Gastrocnemius medialis (tissue), 4 donors: ENCODE data around the gene ZNRF1.

Experiments used
- POLR2A ChIP-seq, 2 donors: fragments of 450-650 bp; IDR thresholded peaks; one replicate each; pipeline ENCODE4 v1.6.1; 2017; ENCODE audit warnings: antibody characterized with exemption in 2 of 2, mild to moderate bottlenecking in 2 of 2, moderate library complexity in 2 of 2
- TF ChIP-seq, protein P1 (sequence below), 5 experiments: fragments of 450-650 bp in 3 of 5; fragments of 200-600 bp in 2 of 5; sonication (generic) in 2 of 5; IDR thresholded peaks in 4 of 5; conservative IDR thresholded peaks in 1 of 5; 1 replicate in 4 of 5; 2 replicates in 1 of 5; pipeline ENCODE4 v1.5.1; 2016 to 2019; ENCODE audit warnings: antibody characterized with exemption in 5 of 5, mild to moderate bottlenecking in 3 of 5, moderate library complexity in 3 of 5

DNA sequence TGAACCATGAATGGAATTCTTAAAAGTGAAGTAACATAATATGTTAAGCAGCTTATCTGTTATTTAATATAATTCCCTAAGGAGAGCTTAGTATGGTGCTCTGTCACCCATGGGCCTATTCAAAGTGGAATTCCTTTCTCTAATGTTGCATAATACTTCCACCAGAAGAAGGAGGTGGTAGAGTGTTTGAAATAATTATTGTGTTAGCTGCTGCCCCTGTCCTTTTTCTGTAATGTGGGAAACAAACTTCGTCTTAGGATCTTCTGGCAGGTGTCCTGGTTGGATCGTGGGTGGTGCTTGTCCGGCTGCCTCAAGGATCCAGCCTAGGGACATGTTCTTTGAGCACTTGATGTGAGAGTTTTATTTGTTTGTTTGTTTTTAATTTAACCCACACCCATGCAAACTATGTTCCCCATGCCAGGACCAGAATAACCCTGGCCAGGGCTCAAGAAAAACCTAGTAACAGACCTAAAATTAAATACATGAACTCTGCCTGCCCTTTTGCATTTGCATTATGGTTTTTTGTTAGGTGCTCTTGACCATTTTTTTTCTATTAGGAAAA is 46.1 kb downstream of the ZNRF1 start:
- TF ChIP-seq, protein P1, sequence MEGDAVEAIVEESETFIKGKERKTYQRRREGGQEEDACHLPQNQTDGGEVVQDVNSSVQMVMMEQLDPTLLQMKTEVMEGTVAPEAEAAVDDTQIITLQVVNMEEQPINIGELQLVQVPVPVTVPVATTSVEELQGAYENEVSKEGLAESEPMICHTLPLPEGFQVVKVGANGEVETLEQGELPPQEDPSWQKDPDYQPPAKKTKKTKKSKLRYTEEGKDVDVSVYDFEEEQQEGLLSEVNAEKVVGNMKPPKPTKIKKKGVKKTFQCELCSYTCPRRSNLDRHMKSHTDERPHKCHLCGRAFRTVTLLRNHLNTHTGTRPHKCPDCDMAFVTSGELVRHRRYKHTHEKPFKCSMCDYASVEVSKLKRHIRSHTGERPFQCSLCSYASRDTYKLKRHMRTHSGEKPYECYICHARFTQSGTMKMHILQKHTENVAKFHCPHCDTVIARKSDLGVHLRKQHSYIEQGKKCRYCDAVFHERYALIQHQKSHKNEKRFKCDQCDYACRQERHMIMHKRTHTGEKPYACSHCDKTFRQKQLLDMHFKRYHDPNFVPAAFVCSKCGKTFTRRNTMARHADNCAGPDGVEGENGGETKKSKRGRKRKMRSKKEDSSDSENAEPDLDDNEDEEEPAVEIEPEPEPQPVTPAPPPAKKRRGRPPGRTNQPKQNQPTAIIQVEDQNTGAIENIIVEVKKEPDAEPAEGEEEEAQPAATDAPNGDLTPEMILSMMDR (IDR thresholded peaks at IDR 0.05 in 4 of 5, conservative IDR thresholded peaks at IDR 0.05 in 1 of 5): no peak
- no peak for TF ChIP-seq POLR2A (IDR thresholded peaks at IDR 0.05)
